Astrocyte (in vitro differentiated cells and primary cell): ENCODE results near the gene RAPGEF5. TPM values are rescaled to one million over a fixed set of nuclear protein-coding genes. Genes with fewer than 3 reads are reported as not detected.
A peak's percentile ranks its signal among the peaks of the same experiment; 100 is the strongest.

ENCODE experiments used
- DNase-seq: peaks from one replicate; pipeline ENCODE4 v3.0.0-alpha.2; 2010; ENCODE audit warnings: low read depth
- FAIRE-seq: peaks from 2 replicates; lab custom pipeline; 2011; peaks lifted over from hg19 to GRCh38; lab: Jason Lieb, UNC
- H2AFZ ChIP-seq: 2 replicates; pipeline ENCODE4 v1.6.0; 2012; ENCODE audit warnings: low read depth, low read length, inconsistent platforms
- H3K27ac ChIP-seq: 2 replicates; pipeline ENCODE4 v1.5.1; 2011; ENCODE audit warnings: low read depth, low read length, inconsistent platforms
- H3K27me3 ChIP-seq: 2 replicates; pipeline ENCODE4 v1.6.0; 2011; ENCODE audit warnings: low read length, inconsistent platforms; ENCODE audit not compliant: insufficient read depth
- H3K36me3 ChIP-seq: 2 replicates; pipeline ENCODE4 v1.5.1; 2011; ENCODE audit warnings: low read length, inconsistent platforms; ENCODE audit not compliant: insufficient read depth
- H3K4me1 ChIP-seq: 2 replicates; pipeline ENCODE4 v1.5.1; 2011; ENCODE audit warnings: low read length, inconsistent platforms; ENCODE audit not compliant: insufficient read depth
- H3K4me2 ChIP-seq: 2 replicates; pipeline ENCODE4 v1.6.0; 2012; ENCODE audit warnings: low read length, inconsistent platforms
- H3K4me3 ChIP-seq: 2 replicates; pipeline ENCODE4 v1.5.1; 2011; ENCODE audit warnings: low read depth, mild to moderate bottlenecking, low read length, inconsistent platforms; ENCODE audit not compliant: insufficient read depth
- H3K79me2 ChIP-seq: 2 replicates; pipeline ENCODE4 v1.6.0; 2012; ENCODE audit warnings: mild to moderate bottlenecking, low read length, inconsistent platforms; ENCODE audit not compliant: insufficient read depth
- H3K9ac ChIP-seq: 2 replicates; pipeline ENCODE4 v1.6.0; 2012; ENCODE audit warnings: mild to moderate bottlenecking, low read length, inconsistent platforms
- H3K9me3 ChIP-seq: 2 replicates; pipeline ENCODE4 v1.5.1; 2012; ENCODE audit warnings: low read depth, mild to moderate bottlenecking, low read length, inconsistent platforms; ENCODE audit not compliant: insufficient read depth
- H4K20me1 ChIP-seq: 2 replicates; pipeline ENCODE4 v1.6.0; 2012; ENCODE audit warnings: low read length, inconsistent platforms; ENCODE audit not compliant: insufficient read depth
- H3K27ac Mint-ChIP-seq: one replicate; pipeline ENCODE4 v1.8.0; 2021; ENCODE audit warnings: mild to moderate bottlenecking, mixed read lengths; ENCODE audit not compliant: unreplicated experiment
- H3K27me3 Mint-ChIP-seq: one replicate; pipeline ENCODE4 v1.8.0; 2021; ENCODE audit warnings: low read depth, mixed read lengths; ENCODE audit not compliant: unreplicated experiment
- H3K36me3 Mint-ChIP-seq: one replicate; pipeline ENCODE4 v1.8.0; 2021; ENCODE audit warnings: low read depth, mixed read lengths; ENCODE audit not compliant: unreplicated experiment
- H3K4me1 Mint-ChIP-seq: one replicate; pipeline ENCODE4 v1.8.0; 2021; ENCODE audit warnings: low read depth, mixed read lengths; ENCODE audit not compliant: unreplicated experiment
- H3K4me3 Mint-ChIP-seq: one replicate; pipeline ENCODE4 v1.8.0; 2021; ENCODE audit warnings: mild to moderate bottlenecking, moderate library complexity, mixed read lengths; ENCODE audit not compliant: unreplicated experiment
- H3K9me3 Mint-ChIP-seq: one replicate; pipeline ENCODE4 v1.8.0; 2021; ENCODE audit warnings: mild to moderate bottlenecking, mixed read lengths; ENCODE audit not compliant: unreplicated experiment
- CTCF ChIP-seq: IDR thresholded peaks from 2 replicates; pipeline ENCODE4 v1.5.1; 2011; ENCODE audit warnings: low read depth, mild to moderate bottlenecking, inconsistent platforms, low read length, moderate library complexity; ENCODE audit not compliant: insufficient read depth
- EZH2 ChIP-seq: IDR thresholded peaks from 2 replicates; pipeline ENCODE4 v1.6.1; 2012; ENCODE audit warnings: mild to moderate bottlenecking, low read length, inconsistent platforms; ENCODE audit not compliant: insufficient read depth
- total RNA-seq: library from RNA; stranded (reverse); gene quantifications from 2 replicates; pipeline ENCODE4 v1.2.1, GENCODE V29; 2021

Gene RAPGEF5
- total RNA-seq, 1 donor from 2014 or later: 1.0 TPM

DNA sequence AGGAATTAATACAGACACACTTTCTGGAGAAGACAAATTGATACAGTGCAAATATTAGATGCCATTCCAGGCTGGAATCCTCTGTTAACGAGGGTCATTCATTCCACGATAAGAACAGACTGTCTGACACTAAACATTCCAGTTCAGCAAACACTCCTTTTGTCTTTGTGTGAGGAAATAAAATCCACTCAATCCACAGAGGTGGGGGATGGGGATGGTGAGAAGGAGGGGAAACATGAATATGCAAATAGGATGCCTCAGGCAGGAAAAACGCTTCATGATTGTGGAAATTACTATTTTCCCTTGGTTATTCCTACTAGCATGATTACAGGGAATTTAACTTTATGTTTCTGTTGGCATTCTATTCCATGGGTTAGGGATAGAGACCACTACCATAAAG lies 214.4 kb downstream of the RAPGEF5 start:
- no peaks in the 10 kb centered on the region for H3K79me2 ChIP-seq
- H3K27me3 ChIP-seq: no peaks in the 10 kb centered on the region
- Mint-ChIP-seq H3K9me3 (no peaks in the 10 kb centered on the region), H3K27me3 (no peaks in the 10 kb centered on the region), H3K4me1 (peaks cover 32% of the 10 kb centered on the region), H3K36me3 (no peaks in the 10 kb centered on the region), H3K4me3 (no peak overlapping the region), H3K27ac (no peak overlapping the region)
- no peaks in the 10 kb centered on the region for H3K36me3 ChIP-seq
- H2AFZ ChIP-seq: no peak overlapping the region
- H3K27ac ChIP-seq: no peak overlapping the region
- no peak overlapping the region for H3K4me3 ChIP-seq
- no peak for DNase-seq
- no peaks in the 10 kb centered on the region for H4K20me1 ChIP-seq
- no peak for FAIRE-seq
- no peak overlapping the region for H3K9ac ChIP-seq
- TF ChIP-seq EZH2 (no peak), CTCF (no peak)
- H3K4me2 ChIP-seq: no peak overlapping the region
- no peaks in the 10 kb centered on the region for H3K9me3 ChIP-seq
- peaks cover under 1% of the 10 kb centered on the region for H3K4me1 ChIP-seq

- Histone ChIP-seq H3K27me3 (no peaks in the 10 kb centered on the region), H3K4me3 (no peak overlapping the region), H3K79me2 (no peaks in the 10 kb centered on the region), H2AFZ (no peak overlapping the region), H3K4me1 (peaks cover 6% of the 10 kb centered on the region), H3K36me3 (no peaks in the 10 kb centered on the region), H3K9ac (no peak overlapping the region), H3K4me2 (no peak overlapping the region), H3K27ac (no peak overlapping the region), H4K20me1 (no peaks in the 10 kb centered on the region), H3K9me3 (no peaks in the 10 kb centered on the region)
- FAIRE-seq (no peak), DNase-seq (no peak)
- H3K9me3 Mint-ChIP-seq: no peaks in the 10 kb centered on the region
- no peaks in the 10 kb centered on the region for H3K27me3 Mint-ChIP-seq
- no peak overlapping the region for H3K4me3 Mint-ChIP-seq
- no peak overlapping the region for H3K27ac Mint-ChIP-seq
- TF ChIP-seq CTCF (no peak), EZH2 (no peak)
- H3K36me3 Mint-ChIP-seq: no peaks in the 10 kb centered on the region
- H3K4me1 Mint-ChIP-seq: peaks cover 40% of the 10 kb centered on the region
These were observed 215.6 kb downstream of the RAPGEF5 start for GRCh38 chr7:22141355-22141754.

DNA sequence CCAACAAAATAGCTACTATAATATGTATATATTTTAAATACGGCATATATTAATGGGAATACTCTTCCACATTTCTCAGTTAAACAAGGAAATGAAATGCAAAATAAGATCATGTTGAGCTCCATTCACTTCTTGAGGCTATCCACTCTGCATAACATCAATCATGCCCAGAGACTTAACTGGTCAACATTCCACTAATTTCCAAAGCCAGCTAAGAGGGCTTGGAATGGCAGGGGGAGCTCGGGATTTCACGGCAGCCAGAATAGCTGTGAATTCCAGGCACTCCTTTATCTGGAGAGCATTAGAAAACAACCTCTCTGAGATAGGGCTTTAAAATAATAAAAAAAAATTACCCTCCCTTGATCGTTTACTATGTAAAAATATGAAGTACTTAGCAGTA lies 216.4 kb downstream of the RAPGEF5 start:
- H3K27me3 ChIP-seq: no peaks in the 10 kb centered on the region
- H3K4me3 Mint-ChIP-seq: no peak overlapping the region
- DNase-seq (peak; percentile 73), FAIRE-seq (no peak)
- H3K4me2 ChIP-seq: no peak overlapping the region
- H3K4me1 ChIP-seq: peaks cover 6% of the 10 kb centered on the region
- H2AFZ ChIP-seq: no peak overlapping the region
- H3K79me2 ChIP-seq: no peaks in the 10 kb centered on the region
- no peaks in the 10 kb centered on the region for H3K27me3 Mint-ChIP-seq
- no peak overlapping the region for H3K9ac ChIP-seq
- H3K36me3 Mint-ChIP-seq: no peaks in the 10 kb centered on the region
- no peaks in the 10 kb centered on the region for H3K9me3 Mint-ChIP-seq
- H4K20me1 ChIP-seq: no peaks in the 10 kb centered on the region
- TF ChIP-seq CTCF (no peak), EZH2 (no peak)
- H3K27ac ChIP-seq: no peak overlapping the region
- no peak overlapping the region for H3K4me3 ChIP-seq
- no peaks in the 10 kb centered on the region for H3K36me3 ChIP-seq
- no peaks in the 10 kb centered on the region for H3K9me3 ChIP-seq
- H3K27ac Mint-ChIP-seq: peak overlapping the region; percentile 71
- peaks cover 40% of the 10 kb centered on the region for H3K4me1 Mint-ChIP-seq
